Caco-2 (cell line): ENCODE data around the gene SECTM1. TPM values are rescaled to one million over a fixed set of nuclear protein-coding genes. Genes with fewer than 3 reads are reported as not detected.
A peak's percentile ranks its signal among the peaks of the same experiment; 100 is the strongest.

Experiments used
- BruUV-seq: library from RNA; stranded (reverse); fragments of 400-500 nt; replicated peaks from 2 replicates; lab custom pipeline; 2021; lab: Mats Ljungman, UMichigan
- CTCF ChIA-PET: fragments of 300-600 bp; sonication (Branson Sonifier 250); formaldehyde crosslinking; loops from one replicate; lab custom pipeline; 2022; ENCODE audit warnings: antibody characterized with exemption; lab: Charles Lee
- POLR2A ChIA-PET: fragments of 300-600 bp; sonication (Branson Sonifier 250); formaldehyde crosslinking; loops from one replicate; lab custom pipeline; 2022; ENCODE audit warnings: antibody characterized with exemption; lab: Charles Lee
- DNase-seq, 2 experiments: peaks; one replicate each; pipeline versions ENCODE4 v3.0.0 to v3.0.0-alpha.2; 2020 to 2022
- H3K27me3 ChIP-seq: replicated peaks from 2 replicates; pipeline ENCODE4 v1.6.0; 2011; ENCODE audit warnings: low read length; ENCODE audit not compliant: control insufficient read depth, insufficient read depth
- H3K36me3 ChIP-seq: 2 replicates; pipeline ENCODE4 v1.5.1; 2011; ENCODE audit warnings: low read length; ENCODE audit not compliant: control insufficient read depth, insufficient read depth
- H3K4me1 ChIP-seq: fragments of 250-450 bp; sonication (Bioruptor Pico); 2 replicates; pipeline ENCODE4 v1.5.1; 2020; ENCODE audit warnings: mild to moderate bottlenecking
- H3K4me3 ChIP-seq: 2 replicates; pipeline ENCODE4 v1.5.1; 2011; ENCODE audit warnings: low read depth, mild to moderate bottlenecking, control low read depth, low read length
- H3K9me3 ChIP-seq: fragments of 250-450 bp; sonication (Bioruptor Pico); 2 replicates; pipeline ENCODE4 v1.5.1; 2020; ENCODE audit warnings: mild to moderate bottlenecking, moderate library complexity
- H3K27ac Mint-ChIP-seq: one replicate; pipeline ENCODE4 v1.8.0; 2022; ENCODE audit warnings: mixed read lengths; ENCODE audit not compliant: unreplicated experiment
- H3K27me3 Mint-ChIP-seq: one replicate; pipeline ENCODE4 v1.8.0; 2022; ENCODE audit warnings: mixed read lengths; ENCODE audit not compliant: insufficient read depth, unreplicated experiment
- H3K36me3 Mint-ChIP-seq: one replicate; pipeline ENCODE4 v1.8.0; 2022; ENCODE audit warnings: mild to moderate bottlenecking, mixed read lengths; ENCODE audit not compliant: insufficient read depth, unreplicated experiment
- H3K4me1 Mint-ChIP-seq: one replicate; pipeline ENCODE4 v1.8.0; 2022; ENCODE audit warnings: low read depth, mixed read lengths; ENCODE audit not compliant: unreplicated experiment
- H3K4me3 Mint-ChIP-seq: one replicate; pipeline ENCODE4 v1.8.0; 2022; ENCODE audit warnings: mild to moderate bottlenecking, moderate library complexity, mixed read lengths; ENCODE audit not compliant: unreplicated experiment
- H3K9me3 Mint-ChIP-seq: one replicate; pipeline ENCODE4 v1.8.0; 2022; ENCODE audit warnings: mixed read lengths; ENCODE audit not compliant: unreplicated experiment
- CTCF ChIP-seq, 2 experiments: fragments of 200-600 bp in 1 of 2; IDR thresholded peaks; 1 replicate in 1 of 2; 2 replicates in 1 of 2; pipeline versions ENCODE4 v1.5.1 to v1.8.0; 2011 to 2022; ENCODE audit warnings: antibody characterized with exemption in 1 of 2, control low read depth in 1 of 2, inconsistent platforms in 1 of 2, low read depth in 1 of 2, low read length in 1 of 2, mild to moderate bottlenecking in 1 of 2, moderate library complexity in 1 of 2; ENCODE audit not compliant: insufficient read depth in 1 of 2, severe bottlenecking in 1 of 2, unreplicated experiment in 1 of 2
- intact Hi-C: fragments of 100-400 bp; cut with micrococcal nuclease; formaldehyde crosslinking; loops from one replicate; pipeline ENCODE4 v1.10.0; 2022; ENCODE audit not compliant: unreplicated experiment
- total RNA-seq: library from RNA; stranded (reverse); gene quantifications from 2 replicates; pipeline ENCODE4 v1.2.3, GENCODE V29; 2022

Gene SECTM1
- total RNA-seq, 1 experiment from 2014 or later: 0.75 TPM

- no peak for TF ChIP-seq CTCF (IDR thresholded peaks at IDR 0.05; ENCODE audit: insufficient read depth in 1 of 2, low read depth in 1 of 2, low read length in 1 of 2, severe bottlenecking in 1 of 2, unreplicated experiment in 1 of 2)
- BruUV-seq: no TSS peak
- no peak for DNase-seq
- intact Hi-C loops: no loop called here
- H3K9me3 Mint-ChIP-seq: no peaks in the 10 kb centered on the region
- H3K9me3 ChIP-seq: no peaks in the 10 kb centered on the region
- H3K36me3 Mint-ChIP-seq: peaks cover 8% of the 10 kb centered on the region
- peak within 1 kb of the TSS; percentile 39 for H3K27ac Mint-ChIP-seq
- H3K27me3 ChIP-seq: no peaks in the 10 kb centered on the region
- CTCF ChIA-PET: no interaction called here
- H3K4me3 Mint-ChIP-seq: peak within 1 kb of the TSS; percentile 12
- peaks cover 19% of the 10 kb centered on the region for H3K4me1 ChIP-seq
- no peak within 1 kb of the TSS for H3K4me3 ChIP-seq
- H3K4me1 Mint-ChIP-seq: peaks cover 16% of the 10 kb centered on the region
- H3K27me3 Mint-ChIP-seq: no peaks in the 10 kb centered on the region
- no peaks in the 10 kb centered on the region for H3K36me3 ChIP-seq
- POLR2A ChIA-PET: no interaction called here
Observed at GRCh38 chr17:82371333-82372248, 38.0 kb upstream of the SECTM1 start, which contains the start of gene UTS2R. Gene UTS2R (plus strand): TSS chr17:82371765. CDS start chr17:82374325, 2,560 bp downstream.

GRCh38 chr17:82370471-82371332 is 37.1 kb upstream of the SECTM1 start:
- no peak for DNase-seq
- Mint-ChIP-seq H3K27me3 (no peaks in the 10 kb centered on the region), H3K4me3 (peak overlapping the region; percentile 12), H3K9me3 (no peaks in the 10 kb centered on the region), H3K36me3 (peaks cover 8% of the 10 kb centered on the region), H3K27ac (peak overlapping the region; percentile 39), H3K4me1 (peaks cover 16% of the 10 kb centered on the region)
- H3K36me3 ChIP-seq: no peaks in the 10 kb centered on the region
- POLR2A ChIA-PET: no interaction called here
- H3K4me1 ChIP-seq: peaks cover 20% of the 10 kb centered on the region
- H3K9me3 ChIP-seq: no peaks in the 10 kb centered on the region
- BruUV-seq: no TSS peak
- intact Hi-C loops: no loop called here
- CTCF ChIA-PET: interaction anchor here (0.6 kb wide), 1 partner anchor 183 kb away, joined by 5 read pairs; no protein-coding TSS in a partner anchor
- no peaks in the 10 kb centered on the region for H3K27me3 ChIP-seq
- no peak for TF ChIP-seq CTCF (IDR thresholded peaks at IDR 0.05; ENCODE audit: insufficient read depth in 1 of 2, low read depth in 1 of 2, low read length in 1 of 2, severe bottlenecking in 1 of 2, unreplicated experiment in 1 of 2)
- no peak overlapping the region for H3K4me3 ChIP-seq

- Mint-ChIP-seq H3K27ac (no peak overlapping the region), H3K4me1 (peaks cover 16% of the 10 kb centered on the region), H3K4me3 (no peak overlapping the region), H3K9me3 (no peaks in the 10 kb centered on the region), H3K36me3 (peaks cover 8% of the 10 kb centered on the region), H3K27me3 (no peaks in the 10 kb centered on the region)
- intact Hi-C loops: no loop called here
- no peaks in the 10 kb centered on the region for H3K36me3 ChIP-seq
- BruUV-seq: no TSS peak
- H3K9me3 ChIP-seq: no peaks in the 10 kb centered on the region
- H3K27me3 ChIP-seq: no peaks in the 10 kb centered on the region
- H3K4me3 ChIP-seq: no peak overlapping the region
- TF ChIP-seq CTCF (IDR thresholded peaks at IDR 0.05; ENCODE audit: insufficient read depth in 1 of 2, low read depth in 1 of 2, low read length in 1 of 2, severe bottlenecking in 1 of 2, unreplicated experiment in 1 of 2): no peak
- DNase-seq: no peak
- POLR2A ChIA-PET: no interaction called here
- H3K4me1 ChIP-seq: peaks cover 27% of the 10 kb centered on the region
- CTCF ChIA-PET: interaction anchor here (0.5 kb wide), 1 partner anchor 46 kb away, joined by 6 read pairs; no protein-coding TSS in a partner anchor
Observed at GRCh38 chr17:82369211-82369610, 35.6 kb upstream of the SECTM1 start.
